GM10847 (cell line): Measurements from ENCODE around the gene PPP1R13B.

Experiments
- POLR2A ChIP-seq: IDR thresholded peaks from 2 replicates; pipeline ENCODE4 v1.6.1; 2011; ENCODE audit not compliant: insufficient read length; ENCODE audit errors: extremely low read depth

The PPP1R13B gene

GRCh38 chr14:103696070-103696402 is 151.3 kb downstream of the PPP1R13B start:
- no peak for TF ChIP-seq POLR2A

- no peak for TF ChIP-seq POLR2A
Observed at GRCh38 chr14:103695296-103696069, 151.9 kb downstream of the PPP1R13B start.

- no peak for TF ChIP-seq POLR2A
Observed at GRCh38 chr14:103694572-103695026, 152.8 kb downstream of the PPP1R13B start.

GRCh38 chr14:103693515-103693914 is 153.9 kb downstream of the PPP1R13B start:
- no peak for TF ChIP-seq POLR2A

- no peak for TF ChIP-seq POLR2A
Observed at GRCh38 chr14:103692871-103693270, 154.5 kb downstream of the PPP1R13B start.

- no peak for TF ChIP-seq POLR2A
Observed at GRCh38 chr14:103692159-103692558, 155.2 kb downstream of the PPP1R13B start.

- TF ChIP-seq POLR2A, result no peak
Observed at GRCh38 chr14:103690332-103690731, 157.0 kb downstream of the PPP1R13B start.

GRCh38 chr14:103688906-103689902 is 158.2 kb downstream of the PPP1R13B start:
- peak; percentile 49 for TF ChIP-seq POLR2A

GRCh38 chr14:103688441-103688840 is 158.9 kb downstream of the PPP1R13B start:
- TF ChIP-seq POLR2A, result no peak

GRCh38 chr14:103687712-103688111 is 159.7 kb downstream of the PPP1R13B start:
- no peak for TF ChIP-seq POLR2A

GRCh38 chr14:103686831-103687485 is 160.4 kb downstream of the PPP1R13B start:
- no peak for TF ChIP-seq POLR2A

- TF ChIP-seq POLR2A, result no peak
Observed at GRCh38 chr14:103685276-103686211, 161.8 kb downstream of the PPP1R13B start.

- TF ChIP-seq POLR2A, result no peak
Observed at GRCh38 chr14:103684871-103685270, 162.5 kb downstream of the PPP1R13B start.

- no peak for TF ChIP-seq POLR2A
Observed at GRCh38 chr14:103684471-103684870, 162.9 kb downstream of the PPP1R13B start.
